Heart left ventricle (tissue), 16 donors: ENCODE data around the gene PRXL2B. TPM values are rescaled to one million over a fixed set of nuclear protein-coding genes. Genes with fewer than 3 reads are reported as not detected.

Experiments used
- ATAC-seq, 4 donors: fragments of 200-7000 bp; cut with Tn5 transposase; one replicate each; pipeline ENCODE4 v1.9.1; 2020 to 2022; ENCODE audit warnings: moderate library complexity in 4 of 4, mild to moderate bottlenecking in 3 of 4, moderate number of reproducible peaks in 1 of 4
- DNase-seq, 5 donors: peaks; one replicate each; pipeline ENCODE4 v3.0.0-alpha.2; 2020
- H3K27ac ChIP-seq, 12 donors: fragments of 200-600 bp; sonication (generic) in 4 of 12; one replicate each; pipeline versions ENCODE4 v1.5.0 to v1.8.0; 2016 to 2022; ENCODE audit warnings: mild to moderate bottlenecking in 2 of 12
- H3K27me3 ChIP-seq, 9 donors: fragments of 200-600 bp; sonication (generic) in 2 of 9; one replicate each; pipeline versions ENCODE4 v1.5.1 to v1.8.0; 2016 to 2022; ENCODE audit warnings: mild to moderate bottlenecking in 3 of 9
- H3K36me3 ChIP-seq, 9 donors: fragments of 200-600 bp; sonication (generic) in 2 of 9; one replicate each; pipeline versions ENCODE4 v1.5.0 to v1.8.0; 2018 to 2022; ENCODE audit warnings: mild to moderate bottlenecking in 2 of 9
- H3K4me1 ChIP-seq, 12 donors: fragments of 200-600 bp; sonication (generic) in 4 of 12; one replicate each; pipeline versions ENCODE4 v1.5.0 to v1.8.0; 2016 to 2022; ENCODE audit warnings: mild to moderate bottlenecking in 3 of 12
- H3K4me3 ChIP-seq, 12 donors: fragments of 200-600 bp; sonication (generic) in 4 of 12; one replicate each; pipeline versions ENCODE4 v1.5.0 to v1.8.0; 2017 to 2022; ENCODE audit warnings: mild to moderate bottlenecking in 9 of 12, moderate library complexity in 4 of 12
- H3K9me3 ChIP-seq, 12 donors: fragments of 200-600 bp; sonication (generic) in 4 of 12; one replicate each; pipeline versions ENCODE4 v1.5.0 to v1.8.0; 2016 to 2022; ENCODE audit warnings: mild to moderate bottlenecking in 1 of 12
- POLR2A ChIP-seq, 2 donors: fragments of 450-650 bp; IDR thresholded peaks; one replicate each; pipeline ENCODE4 v1.6.1; 2017; ENCODE audit warnings: antibody characterized with exemption in 2 of 2, mild to moderate bottlenecking in 2 of 2, moderate library complexity in 2 of 2
- WGBS, 4 donors: extraction: QIAGEN DNeasy Blood & Tissue Kit in 2 of 4; methylation state at CpG; one replicate each; pipeline versions ENCODE4 v1.1.5 to v1.1.7; 2013 to 2018; 5-methylcytosine and 5-hydroxymethylcytosine counted together
- intact Hi-C, 10 donors: fragments of 100-400 bp; cut with DNase I; formaldehyde crosslinking; loops; one replicate each; pipeline versions ENCODE4 v1.11.1 to v1.14.2; 2022
- polyA plus RNA-seq, 2 donors: library from polyadenylated mRNA; stranded (reverse); fragments of 200-250 nt; gene quantifications; one replicate each; pipeline ENCODE4 v1.2.3, GENCODE V29; 2013
- total RNA-seq, 9 donors: library from RNA; depleted of rRNA in 2 of 9; stranded (reverse); fragments of >200 nt in 2 of 9; fragmentation: NEBNext Ultra II Directional in 3 of 9; extraction: Animal tissue kit (Norgen Biotek cat#: 25700) in 3 of 9; gene quantifications; one replicate each; pipeline versions ENCODE4 v1.1.0 to v1.2.4, GENCODE V29; 2016 to 2023
- TF ChIP-seq, protein P1 (sequence below), 12 donors: fragments of 200-600 bp; sonication (generic) in 4 of 12; IDR thresholded peaks; one replicate each; pipeline versions ENCODE4 v1.5.0 to v1.8.0; 2018 to 2022; ENCODE audit warnings: antibody characterized with exemption in 12 of 12, mild to moderate bottlenecking in 5 of 12
- donor health status: ischemic (EF 13 %, LVEDD 7.1; RV severe dilation, severe dysfunction).
- donor health status: healthy with polysubstance abuse.
- donor health status: DM: no; HTN: yes; CAD: no.
- donor health status: DM: no; HTN: no; CAD: no.
- donor health status: ischemic (EF 25% LVEDD 6.9; RV normal size, moderate dysfunction).
- donor health status: ischemic (EF 25% LVEDD 5.7; RV mildly dilated, moderate dysfunction).
- donor health status: healthy.
- donor health status: DM: yes; HTN: yes; CAD: no.
- donor health status: ischemic (EF 35%, LVEDD 5.7; RV mildly dilated, moderate dysfunction).
- donor health status: nonischemic (EF 11% LVEDD 7.7; RV severe dilation, severe dysfunction).
- donor health status: DM: yes; HTN: yes; CAD: no.
- donor health status: PGD.
- donor health status: ischemic (EF 29% LVEDD 5.4; RV normal size, mild dysfunction).
- donor health status: nonischemic (EF 23%, LVEDD 6.1; RV moderate dilation, normal function).

Gene PRXL2B
- total and polyA plus RNA-seq, 11 donors: 5.1 to 13.9 (median 7.9) TPM

DNA sequence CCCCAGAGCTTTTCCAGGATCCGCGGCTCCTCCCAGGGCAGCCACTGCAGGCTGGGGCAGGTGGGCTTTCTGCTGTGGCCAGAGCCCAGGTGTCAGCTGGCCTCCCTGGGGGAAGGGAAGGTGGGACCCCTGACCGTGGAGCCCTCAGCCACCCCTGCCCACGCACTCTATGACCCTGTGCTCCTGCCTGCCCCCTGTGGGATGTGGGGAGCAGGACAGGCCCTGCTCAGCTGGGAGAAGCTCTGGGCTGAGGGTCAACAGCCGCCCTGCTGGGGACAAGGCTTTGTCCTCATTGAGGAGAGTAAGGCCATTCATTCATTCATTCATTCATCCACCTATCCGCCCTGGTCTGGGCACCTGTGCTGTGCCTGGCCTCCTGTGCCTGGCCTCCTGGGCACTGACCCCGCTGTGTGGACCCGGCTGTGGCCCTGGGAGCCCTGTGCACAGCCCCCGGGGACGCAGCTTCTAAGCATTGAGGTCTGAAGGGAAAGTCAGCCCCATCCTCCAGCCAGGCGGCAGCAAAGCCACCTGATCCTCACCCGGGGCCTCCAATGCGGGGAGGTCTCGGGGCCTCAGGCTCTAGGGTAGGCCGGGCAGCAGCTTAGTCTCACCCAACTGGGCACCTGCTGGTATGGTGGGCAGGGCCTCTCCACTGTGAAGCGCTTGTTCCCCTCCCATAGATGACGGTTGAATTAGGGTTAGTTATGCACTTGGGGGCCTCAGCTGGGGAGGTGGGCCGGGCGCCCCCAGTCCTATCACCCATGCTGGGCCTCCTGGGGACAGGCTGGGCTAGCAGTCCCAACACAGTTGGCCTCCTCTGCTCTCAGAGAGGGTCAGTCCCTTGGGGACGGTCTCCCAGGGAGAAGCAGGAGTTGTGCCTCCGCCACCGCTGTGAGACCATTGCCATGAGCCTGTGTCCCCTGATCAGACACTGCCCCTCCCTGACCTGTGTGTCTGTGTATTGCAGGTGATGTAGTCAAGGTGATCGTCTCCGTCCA lies 24.4 kb upstream of the PRXL2B start:
- peaks cover 0 to 10% (median 0%) of the 10 kb centered on the region in 9 donors for H3K27me3 ChIP-seq
- no peaks in the 10 kb centered on the region for H3K9me3 ChIP-seq
- DNase-seq (no peak), ATAC-seq (no peak)
- no peak overlapping the region for H3K27ac ChIP-seq
- 89 to 94% (median 92%) methylated on average over 14 to 24 of the region's 24 CpGs for WGBS, 4 donors
- H3K4me1 ChIP-seq: peaks cover 0 to 22% (median 9%) of the 10 kb centered on the region in 12 donors
- no peak for TF ChIP-seq POLR2A (IDR thresholded peaks at IDR 0.05)
- TF ChIP-seq, protein P1, sequence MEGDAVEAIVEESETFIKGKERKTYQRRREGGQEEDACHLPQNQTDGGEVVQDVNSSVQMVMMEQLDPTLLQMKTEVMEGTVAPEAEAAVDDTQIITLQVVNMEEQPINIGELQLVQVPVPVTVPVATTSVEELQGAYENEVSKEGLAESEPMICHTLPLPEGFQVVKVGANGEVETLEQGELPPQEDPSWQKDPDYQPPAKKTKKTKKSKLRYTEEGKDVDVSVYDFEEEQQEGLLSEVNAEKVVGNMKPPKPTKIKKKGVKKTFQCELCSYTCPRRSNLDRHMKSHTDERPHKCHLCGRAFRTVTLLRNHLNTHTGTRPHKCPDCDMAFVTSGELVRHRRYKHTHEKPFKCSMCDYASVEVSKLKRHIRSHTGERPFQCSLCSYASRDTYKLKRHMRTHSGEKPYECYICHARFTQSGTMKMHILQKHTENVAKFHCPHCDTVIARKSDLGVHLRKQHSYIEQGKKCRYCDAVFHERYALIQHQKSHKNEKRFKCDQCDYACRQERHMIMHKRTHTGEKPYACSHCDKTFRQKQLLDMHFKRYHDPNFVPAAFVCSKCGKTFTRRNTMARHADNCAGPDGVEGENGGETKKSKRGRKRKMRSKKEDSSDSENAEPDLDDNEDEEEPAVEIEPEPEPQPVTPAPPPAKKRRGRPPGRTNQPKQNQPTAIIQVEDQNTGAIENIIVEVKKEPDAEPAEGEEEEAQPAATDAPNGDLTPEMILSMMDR (IDR thresholded peaks at IDR 0.05): peak in 11 of 12 donors; percentile 8 to 53 (median 28)
- intact Hi-C loops: no loop called here
- no peak overlapping the region for H3K4me3 ChIP-seq
- H3K36me3 ChIP-seq: peaks cover 0 to 64% (median 21%) of the 10 kb centered on the region in 9 donors

DNA sequence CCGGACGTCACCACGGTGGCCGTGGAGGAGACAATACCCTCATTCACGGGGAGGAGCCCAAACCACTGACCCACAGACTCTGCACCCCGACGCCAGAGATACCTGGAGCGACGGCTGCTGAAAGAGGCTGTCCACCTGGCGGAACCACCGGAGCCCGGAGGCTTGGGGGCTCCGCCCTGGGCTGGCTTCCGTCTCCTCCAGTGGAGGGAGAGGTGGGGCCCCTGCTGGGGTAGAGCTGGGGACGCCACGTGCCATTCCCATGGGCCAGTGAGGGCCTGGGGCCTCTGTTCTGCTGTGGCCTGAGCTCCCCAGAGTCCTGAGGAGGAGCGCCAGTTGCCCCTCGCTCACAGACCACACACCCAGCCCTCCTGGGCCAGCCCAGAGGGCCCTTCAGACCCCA lies 23.4 kb upstream of the PRXL2B start:
- Histone ChIP-seq H3K4me3 (no peak overlapping the region), H3K4me1 (peaks cover 0 to 12% (median 0%) of the 10 kb centered on the region in 12 donors), H3K27ac (no peak overlapping the region), H3K27me3 (peaks cover 0 to 13% (median 0%) of the 10 kb centered on the region in 9 donors), H3K36me3 (peaks cover 0 to 57% (median 21%) of the 10 kb centered on the region in 9 donors), H3K9me3 (no peaks in the 10 kb centered on the region)
- intact Hi-C loops: no loop called here
- 83 to 91% (median 88%) methylated on average over 15 to 18 of the region's 18 CpGs for WGBS, 4 donors
- TF ChIP-seq, protein P1 (IDR thresholded peaks at IDR 0.05): no peak
- ATAC-seq (no peak), DNase-seq (no peak)

DNA sequence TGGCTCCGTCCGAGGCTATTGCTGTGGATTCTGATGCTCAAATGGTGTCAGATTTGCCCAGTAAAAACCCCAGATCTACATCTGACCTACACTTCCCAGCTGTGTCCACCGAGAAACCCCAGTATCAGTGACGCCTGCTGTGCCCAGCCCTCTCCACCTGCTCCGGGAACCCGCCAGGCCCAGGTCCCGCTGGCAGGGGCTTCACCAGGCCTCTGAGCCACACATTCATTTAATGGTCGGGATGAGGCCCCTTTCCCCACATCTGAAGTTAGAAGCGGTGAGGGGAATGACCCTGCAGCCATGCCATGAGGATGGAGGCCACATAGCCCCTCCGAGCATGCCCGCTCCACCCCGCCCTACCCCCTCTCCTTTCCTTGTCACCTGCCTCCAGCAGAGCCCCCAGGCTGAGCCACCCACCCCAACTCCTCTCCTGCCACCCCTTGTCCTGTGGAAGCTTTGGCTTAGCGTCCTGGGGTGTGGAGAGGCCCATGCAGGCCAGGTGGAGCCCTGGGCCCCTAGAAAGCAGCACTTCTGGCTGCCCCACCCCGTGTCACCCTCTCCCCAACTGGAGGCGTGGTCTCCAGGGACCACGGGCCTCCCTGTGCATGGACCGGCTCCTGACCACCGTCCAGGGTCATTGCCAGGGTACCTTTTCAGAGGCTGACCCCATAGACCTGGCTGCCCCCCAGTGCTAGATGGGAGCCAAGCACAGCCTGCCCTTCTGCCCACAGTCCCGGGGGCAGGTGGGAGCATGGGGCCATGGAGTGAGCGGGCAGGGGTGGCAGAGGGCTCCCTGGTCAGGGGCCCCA lies 22.4 kb upstream of the PRXL2B start:
- Histone ChIP-seq H3K27me3 (peaks cover 0 to 13% (median 0%) of the 10 kb centered on the region in 9 donors), H3K27ac (no peak overlapping the region), H3K4me3 (no peak overlapping the region), H3K9me3 (no peaks in the 10 kb centered on the region), H3K36me3 (peaks cover 0 to 47% (median 17%) of the 10 kb centered on the region in 9 donors), H3K4me1 (peaks cover 0 to 5% (median 0%) of the 10 kb centered on the region in 12 donors)
- TF ChIP-seq POLR2A (IDR thresholded peaks at IDR 0.05): no peak
- TF ChIP-seq, protein P1 (IDR thresholded peaks at IDR 0.05): no peak
- DNase-seq: no peak
- WGBS, 4 donors: 79 to 89% (median 85%) methylated on average over 17 to 20 of the region's 20 CpGs
- intact Hi-C loops: no loop called here
- no peak for ATAC-seq
